ENCODE results near the gene MPPED2.

MPPED2 gene

DNA sequence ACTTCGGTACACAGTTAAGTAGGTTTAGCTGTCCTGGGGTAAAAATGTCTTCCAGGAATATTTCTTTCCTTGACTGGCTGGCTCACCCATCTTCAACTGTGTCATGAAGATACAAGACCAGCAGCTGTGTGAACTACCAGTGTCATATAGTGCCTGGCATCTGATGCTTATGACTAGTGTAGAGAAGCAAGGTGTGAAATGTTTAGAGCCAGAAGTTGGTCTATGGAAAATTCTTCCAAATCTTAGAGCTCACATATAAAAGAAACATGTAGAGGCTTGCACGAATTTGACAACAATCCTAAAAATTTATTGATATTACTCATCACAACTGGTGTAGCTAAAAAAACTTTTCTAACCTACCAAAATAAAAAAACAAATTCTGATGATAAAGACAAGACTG lies 208.8 kb downstream of the MPPED2 start:
- Histone ChIP-seq H3K9ac (ENCODE audit: low read length) (no peak overlapping the region), H2AFZ (ENCODE audit: low read length) (no peak overlapping the region), H3K79me2 (ENCODE audit: low read length) (no peaks in the 10 kb centered on the region), H3K4me2 (ENCODE audit: low read depth, low read length) (no peak overlapping the region), H3K27me3 (replicated peaks; ENCODE audit: insufficient read depth, low read length) (no peaks in the 10 kb centered on the region), H3K4me1 (ENCODE audit: low read length) (no peaks in the 10 kb centered on the region), H3K4me3 (ENCODE audit: low read length) (no peak overlapping the region), H3K9me3 (replicated peaks; ENCODE audit: insufficient read depth, low read length) (no peaks in the 10 kb centered on the region), H3K27ac (ENCODE audit: low read length) (no peak overlapping the region), H4K20me1 (ENCODE audit: insufficient read depth, low read length) (no peaks in the 10 kb centered on the region), H3K36me3 (replicated peaks; ENCODE audit: insufficient read depth, low read length) (no peaks in the 10 kb centered on the region), H3K9me2 (replicated peaks; ENCODE audit: insufficient read depth, low read length) (no peaks in the 10 kb centered on the region), H3F3A (ENCODE audit: insufficient read depth, low read length) (no peaks in the 10 kb centered on the region)
- TF ChIP-seq EZH2phosphoT487 (IDR thresholded peaks at IDR 0.05; ENCODE audit: low read length), result no peak
- TF ChIP-seq, protein P1, sequence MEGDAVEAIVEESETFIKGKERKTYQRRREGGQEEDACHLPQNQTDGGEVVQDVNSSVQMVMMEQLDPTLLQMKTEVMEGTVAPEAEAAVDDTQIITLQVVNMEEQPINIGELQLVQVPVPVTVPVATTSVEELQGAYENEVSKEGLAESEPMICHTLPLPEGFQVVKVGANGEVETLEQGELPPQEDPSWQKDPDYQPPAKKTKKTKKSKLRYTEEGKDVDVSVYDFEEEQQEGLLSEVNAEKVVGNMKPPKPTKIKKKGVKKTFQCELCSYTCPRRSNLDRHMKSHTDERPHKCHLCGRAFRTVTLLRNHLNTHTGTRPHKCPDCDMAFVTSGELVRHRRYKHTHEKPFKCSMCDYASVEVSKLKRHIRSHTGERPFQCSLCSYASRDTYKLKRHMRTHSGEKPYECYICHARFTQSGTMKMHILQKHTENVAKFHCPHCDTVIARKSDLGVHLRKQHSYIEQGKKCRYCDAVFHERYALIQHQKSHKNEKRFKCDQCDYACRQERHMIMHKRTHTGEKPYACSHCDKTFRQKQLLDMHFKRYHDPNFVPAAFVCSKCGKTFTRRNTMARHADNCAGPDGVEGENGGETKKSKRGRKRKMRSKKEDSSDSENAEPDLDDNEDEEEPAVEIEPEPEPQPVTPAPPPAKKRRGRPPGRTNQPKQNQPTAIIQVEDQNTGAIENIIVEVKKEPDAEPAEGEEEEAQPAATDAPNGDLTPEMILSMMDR (IDR thresholded peaks at IDR 0.05; ENCODE audit: low read length), result no peak
- no peak for TF ChIP-seq EZH2 (optimal IDR thresholded peaks at IDR 0.05; ENCODE audit: low read depth, low read length)
- no peak for DNase-seq

DNA sequence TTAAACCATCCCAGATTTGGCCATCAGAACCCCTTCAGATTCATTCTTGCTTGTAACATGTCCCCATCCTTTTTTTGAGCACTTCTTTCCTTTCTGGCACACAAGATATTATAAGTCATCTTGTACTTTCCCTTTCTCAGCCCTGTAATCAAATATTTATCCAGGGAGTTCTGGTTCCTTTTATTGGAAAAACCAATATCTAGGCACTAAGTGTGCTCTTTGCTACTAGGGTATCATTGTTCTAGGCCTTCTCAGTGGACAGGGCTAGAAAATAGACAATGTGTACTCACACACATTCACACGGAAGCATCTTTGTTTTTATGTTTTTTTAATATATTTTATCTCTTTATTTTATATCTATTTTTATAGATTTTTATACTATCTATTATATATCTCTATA lies 216.0 kb downstream of the MPPED2 start:
- no peaks in the 10 kb centered on the region for H3F3A ChIP-seq (ENCODE audit: insufficient read depth, low read length)
- no peaks in the 10 kb centered on the region for H3K9me2 ChIP-seq (replicated peaks; ENCODE audit: insufficient read depth, low read length)
- no peaks in the 10 kb centered on the region for H3K4me1 ChIP-seq (ENCODE audit: low read length)
- H3K4me3 ChIP-seq (ENCODE audit: low read length), result no peak overlapping the region
- H4K20me1 ChIP-seq (ENCODE audit: insufficient read depth, low read length), result no peaks in the 10 kb centered on the region
- H3K27ac ChIP-seq (ENCODE audit: low read length), result no peak overlapping the region
- H3K36me3 ChIP-seq (replicated peaks; ENCODE audit: insufficient read depth, low read length), result no peaks in the 10 kb centered on the region
- TF ChIP-seq EZH2phosphoT487 (IDR thresholded peaks at IDR 0.05; ENCODE audit: low read length), result no peak
- TF ChIP-seq, protein P1 (IDR thresholded peaks at IDR 0.05; ENCODE audit: low read length), result no peak
- no peak for TF ChIP-seq EZH2 (optimal IDR thresholded peaks at IDR 0.05; ENCODE audit: low read depth, low read length)
- H3K4me2 ChIP-seq (ENCODE audit: low read depth, low read length), result no peak overlapping the region
- no peak for DNase-seq
- no peaks in the 10 kb centered on the region for H3K27me3 ChIP-seq (replicated peaks; ENCODE audit: insufficient read depth, low read length)
- H3K9ac ChIP-seq (ENCODE audit: low read length), result no peak overlapping the region
- no peak overlapping the region for H2AFZ ChIP-seq (ENCODE audit: low read length)
- H3K79me2 ChIP-seq (ENCODE audit: low read length), result no peaks in the 10 kb centered on the region
- no peaks in the 10 kb centered on the region for H3K9me3 ChIP-seq (replicated peaks; ENCODE audit: insufficient read depth, low read length)

DNA sequence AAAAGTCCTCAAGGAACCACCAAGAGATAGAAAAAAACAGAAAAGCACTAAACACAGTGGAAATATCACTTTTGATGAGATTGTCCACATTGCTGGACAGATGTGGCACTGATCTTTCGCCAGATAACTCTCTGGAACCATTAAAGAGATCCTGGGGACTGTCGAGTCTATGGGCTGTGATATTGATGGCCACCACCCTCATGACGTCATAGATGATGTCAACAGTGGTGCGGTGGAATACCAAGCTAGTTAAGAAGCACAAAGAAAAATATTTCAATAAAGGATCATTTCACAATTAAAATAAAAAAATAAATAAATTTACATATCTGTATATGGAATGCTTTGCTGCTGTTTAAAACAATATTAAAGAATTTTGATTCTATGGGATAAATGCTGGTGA lies 217.8 kb downstream of the MPPED2 start:
- H3F3A ChIP-seq (ENCODE audit: insufficient read depth, low read length), result no peaks in the 10 kb centered on the region
- H3K27me3 ChIP-seq (replicated peaks; ENCODE audit: insufficient read depth, low read length), result no peaks in the 10 kb centered on the region
- no peak overlapping the region for H3K9ac ChIP-seq (ENCODE audit: low read length)
- no peak overlapping the region for H3K4me2 ChIP-seq (ENCODE audit: low read depth, low read length)
- no peaks in the 10 kb centered on the region for H3K9me3 ChIP-seq (replicated peaks; ENCODE audit: insufficient read depth, low read length)
- no peaks in the 10 kb centered on the region for H3K4me1 ChIP-seq (ENCODE audit: low read length)
- TF ChIP-seq, protein P1 (IDR thresholded peaks at IDR 0.05; ENCODE audit: low read length), result no peak
- no peak for TF ChIP-seq EZH2phosphoT487 (IDR thresholded peaks at IDR 0.05; ENCODE audit: low read length)
- TF ChIP-seq EZH2 (optimal IDR thresholded peaks at IDR 0.05; ENCODE audit: low read depth, low read length), result no peak
- H3K9me2 ChIP-seq (replicated peaks; ENCODE audit: insufficient read depth, low read length), result no peaks in the 10 kb centered on the region
- no peak overlapping the region for H3K4me3 ChIP-seq (ENCODE audit: low read length)
- no peak overlapping the region for H3K27ac ChIP-seq (ENCODE audit: low read length)
- no peaks in the 10 kb centered on the region for H4K20me1 ChIP-seq (ENCODE audit: insufficient read depth, low read length)
- H2AFZ ChIP-seq (ENCODE audit: low read length), result no peak overlapping the region
- H3K79me2 ChIP-seq (ENCODE audit: low read length), result no peaks in the 10 kb centered on the region
- H3K36me3 ChIP-seq (replicated peaks; ENCODE audit: insufficient read depth, low read length), result no peaks in the 10 kb centered on the region
- DNase-seq, result no peak
